IPS DF 6.9 (cell line): ENCODE data around the gene TRIM14.
"Not testable (repeated sequence)": the region's sequence is repeated elsewhere in the genome, so short reads cannot be mapped to it uniquely, and the experiment has no call there.

Experiments used
- DNase-seq: peaks from one replicate; pipeline ENCODE4 v3.0.0-alpha.2; 2013; ENCODE audit warnings: low read depth, low spot score
- H3K27ac ChIP-seq: one replicate; pipeline ENCODE4 v1.5.1; 2013; ENCODE audit warnings: low read length, control low read depth
- H3K27me3 ChIP-seq: 2 replicates; pipeline ENCODE4 v1.6.1; 2013; ENCODE audit warnings: mild to moderate bottlenecking, low read length; ENCODE audit not compliant: control insufficient read depth, insufficient read depth
- H3K36me3 ChIP-seq: 2 replicates; pipeline ENCODE4 v1.6.1; 2013; ENCODE audit warnings: low read length; ENCODE audit not compliant: control insufficient read depth, insufficient read depth
- H3K4me1 ChIP-seq: 2 replicates; pipeline ENCODE4 v1.6.1; 2013; ENCODE audit warnings: low read length; ENCODE audit not compliant: control insufficient read depth, insufficient read depth
- H3K4me3 ChIP-seq: 2 replicates; pipeline ENCODE4 v1.5.1; 2013; ENCODE audit warnings: mild to moderate bottlenecking, low read length
- H3K9me3 ChIP-seq: 2 replicates; pipeline ENCODE4 v1.6.1; 2013; ENCODE audit warnings: low read length, inconsistent platforms; ENCODE audit not compliant: control insufficient read depth, insufficient read depth
- WGBS: extraction: QIAGEN DNeasy Blood & Tissue Kit; methylation state at CpG from one replicate; pipeline ENCODE4 v1.1.7; 2013; ENCODE audit warnings: mixed read lengths, missing lambda C conversion rate; ENCODE audit not compliant: insufficient read length, insufficient coverage; 5-methylcytosine and 5-hydroxymethylcytosine counted together

The TRIM14 gene

DNA sequence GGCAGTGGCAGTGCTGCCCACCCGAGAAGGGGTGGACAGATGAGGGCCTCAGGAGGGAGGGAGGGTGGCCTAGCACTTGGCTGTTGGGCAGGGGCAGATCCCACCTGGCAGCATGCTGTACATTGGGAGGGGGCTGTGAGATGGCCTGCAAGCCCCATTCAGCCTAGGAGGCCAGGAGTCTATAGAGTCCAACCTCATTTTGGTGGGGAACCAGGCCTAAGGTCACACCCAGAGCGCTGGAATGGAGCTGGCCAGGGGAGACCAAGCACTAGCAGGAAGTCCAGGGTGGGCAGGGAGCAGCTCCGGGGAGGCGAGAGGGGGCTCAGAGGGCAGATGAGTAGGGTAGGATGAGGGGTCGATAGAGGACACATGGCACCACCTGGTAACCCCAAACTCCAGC lies 22.9 kb downstream of the TRIM14 start:
- Histone ChIP-seq H3K9me3 (no peaks in the 10 kb centered on the region), H3K27me3 (no peaks in the 10 kb centered on the region), H3K27ac (no peak overlapping the region), H3K4me3 (no peak overlapping the region), H3K36me3 (no peaks in the 10 kb centered on the region), H3K4me1 (peaks cover 1% of the 10 kb centered on the region; the same call in 1 of the 2 replicates)
- WGBS = no CpG with 5 or more reads among the region's 5 CpGs
- DNase-seq = no peak

GRCh38 chr9:98095401-98095800 lies 23.6 kb downstream of the TRIM14 start:
- H3K9me3 ChIP-seq = no peaks in the 10 kb centered on the region
- H3K27me3 ChIP-seq = no peaks in the 10 kb centered on the region
- H3K36me3 ChIP-seq = no peaks in the 10 kb centered on the region
- peaks cover 1% of the 10 kb centered on the region; the same call in 1 of the 2 replicates for H3K4me1 ChIP-seq
- no CpG with 5 or more reads among the region's 7 CpGs for WGBS
- DNase-seq = no peak
- H3K4me3 ChIP-seq = no peak overlapping the region
- no peak overlapping the region for H3K27ac ChIP-seq

GRCh38 chr9:98094851-98095250 lies 24.2 kb downstream of the TRIM14 start:
- no peak for DNase-seq
- no peaks in the 10 kb centered on the region for H3K9me3 ChIP-seq
- peaks cover 1% of the 10 kb centered on the region; the same call in 1 of the 2 replicates for H3K4me1 ChIP-seq
- no peaks in the 10 kb centered on the region for H3K27me3 ChIP-seq
- H3K27ac ChIP-seq = no peak overlapping the region
- H3K4me3 ChIP-seq = no peak overlapping the region
- no peaks in the 10 kb centered on the region for H3K36me3 ChIP-seq
- WGBS = no CpG with 5 or more reads among the region's 16 CpGs

- Histone ChIP-seq H3K27ac (no peak overlapping the region), H3K36me3 (no peaks in the 10 kb centered on the region), H3K4me3 (no peak overlapping the region), H3K9me3 (no peaks in the 10 kb centered on the region), H3K4me1 (peaks cover 1% of the 10 kb centered on the region; the same call in 1 of the 2 replicates), H3K27me3 (no peaks in the 10 kb centered on the region)
- WGBS = no CpG with 5 or more reads among the region's 4 CpGs
- no peak for DNase-seq
Observed at GRCh38 chr9:98094316-98094715, 24.7 kb downstream of the TRIM14 start.

DNA sequence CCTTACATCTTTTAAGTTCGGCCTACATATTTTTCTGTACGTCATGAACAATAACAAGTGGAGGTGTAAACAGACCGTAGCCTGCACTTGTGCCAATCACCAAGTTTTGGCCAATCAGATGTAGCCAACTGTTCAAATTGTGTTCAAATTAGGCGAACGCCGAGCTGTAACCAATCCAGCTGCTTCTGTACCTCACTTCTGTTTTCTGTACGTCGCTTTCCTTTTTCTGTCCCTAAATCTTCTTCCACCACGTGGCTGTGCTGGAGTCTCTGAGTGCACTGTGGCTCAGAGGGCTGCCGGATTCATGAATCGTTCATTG lies 26.4 kb downstream of the TRIM14 start:
- no CpG with 5 or more reads among the region's 11 CpGs for WGBS
- H3K4me3 ChIP-seq = no peak overlapping the region
- no peak for DNase-seq
- peaks cover 1% of the 10 kb centered on the region; the same call in 1 of the 2 replicates for H3K4me1 ChIP-seq
- H3K27me3 ChIP-seq = no peaks in the 10 kb centered on the region
- H3K27ac ChIP-seq = no peak overlapping the region
- no peaks in the 10 kb centered on the region for H3K36me3 ChIP-seq
- no peaks in the 10 kb centered on the region for H3K9me3 ChIP-seq

- no CpG with 5 or more reads among the region's 17 CpGs for WGBS
- H3K36me3 ChIP-seq = no peaks in the 10 kb centered on the region
- no peaks in the 10 kb centered on the region for H3K27me3 ChIP-seq
- H3K4me3 ChIP-seq = no peak overlapping the region
- no peak overlapping the region for H3K27ac ChIP-seq
- DNase-seq = no peak
- peaks cover 4% of the 10 kb centered on the region for H3K4me1 ChIP-seq
- no peaks in the 10 kb centered on the region for H3K9me3 ChIP-seq
Observed at GRCh38 chr9:98091735-98092612, 27.0 kb downstream of the TRIM14 start.

DNA sequence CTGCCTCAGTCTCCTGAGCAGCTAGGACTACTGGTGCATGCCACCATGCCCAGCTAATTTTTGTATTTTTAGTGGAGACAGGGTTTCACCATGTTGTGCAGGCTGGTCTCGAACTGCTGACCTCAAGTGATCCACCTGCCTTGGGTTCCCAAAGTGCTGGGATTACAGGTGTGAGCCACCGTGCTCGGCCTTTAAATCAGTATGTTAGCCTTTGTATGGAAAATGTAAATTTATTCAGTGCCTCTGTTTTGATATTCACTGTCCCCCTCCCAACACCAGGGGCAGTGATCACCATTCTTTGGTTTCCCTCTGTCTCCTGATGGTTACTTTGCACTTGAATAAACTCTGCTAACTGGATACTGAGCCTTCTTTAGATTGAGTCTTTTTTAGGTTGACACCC lies 28.3 kb downstream of the TRIM14 start:
- not testable (repeated sequence) for H3K4me3 ChIP-seq, H3K27ac ChIP-seq, DNase-seq, H3K27me3 ChIP-seq, H3K9me3 ChIP-seq, H3K36me3 ChIP-seq, H3K4me1 ChIP-seq
- no CpG with 5 or more reads among the region's 3 CpGs for WGBS

GRCh38 chr9:98087420-98088354 lies 31.3 kb downstream of the TRIM14 start:
- Histone ChIP-seq H3K9me3 (no peaks in the 10 kb centered on the region), H3K27ac (no peak overlapping the region), H3K36me3 (0 out of 2 replicates have a peak, but pooled peaks cover 4% of the 10 kb centered on the region), H3K4me3 (peak overlapping the region; percentile 34; the same call in 1 of the 2 replicates), H3K4me1 (peaks cover 5% of the 10 kb centered on the region), H3K27me3 (no peaks in the 10 kb centered on the region)
- WGBS = no CpG with 5 or more reads among the region's 92 CpGs
- no peak for DNase-seq

DNA sequence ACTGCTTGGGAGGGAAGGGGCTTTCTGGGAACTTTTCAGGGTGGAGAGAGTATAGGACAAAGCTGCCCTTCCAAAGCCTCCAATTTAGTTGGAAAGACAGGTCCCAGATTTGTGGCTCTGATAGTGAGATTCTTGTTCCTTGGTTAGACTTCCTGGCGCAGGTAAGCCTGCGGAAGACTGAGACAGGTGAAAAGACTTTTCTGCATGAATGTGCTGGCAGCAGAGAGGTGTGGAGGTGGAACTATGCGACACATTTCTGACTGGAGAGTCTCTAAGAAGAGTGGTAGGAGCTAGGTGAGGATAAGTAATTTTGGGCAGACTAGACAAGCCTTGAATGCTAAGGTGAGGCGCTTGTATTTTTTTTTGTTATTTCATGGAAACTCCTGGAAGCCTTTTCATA lies 32.6 kb downstream of the TRIM14 start:
- H3K4me1 ChIP-seq = peaks cover 4% of the 10 kb centered on the region
- H3K4me3 ChIP-seq = no peak overlapping the region
- no peaks in the 10 kb centered on the region for H3K27me3 ChIP-seq
- H3K27ac ChIP-seq = no peak overlapping the region
- DNase-seq = no peak
- no CpG with 5 or more reads among the region's 4 CpGs for WGBS
- no peaks in the 10 kb centered on the region for H3K9me3 ChIP-seq
- H3K36me3 ChIP-seq = peaks cover 6% of the 10 kb centered on the region; the same call in 1 of the 2 replicates

DNA sequence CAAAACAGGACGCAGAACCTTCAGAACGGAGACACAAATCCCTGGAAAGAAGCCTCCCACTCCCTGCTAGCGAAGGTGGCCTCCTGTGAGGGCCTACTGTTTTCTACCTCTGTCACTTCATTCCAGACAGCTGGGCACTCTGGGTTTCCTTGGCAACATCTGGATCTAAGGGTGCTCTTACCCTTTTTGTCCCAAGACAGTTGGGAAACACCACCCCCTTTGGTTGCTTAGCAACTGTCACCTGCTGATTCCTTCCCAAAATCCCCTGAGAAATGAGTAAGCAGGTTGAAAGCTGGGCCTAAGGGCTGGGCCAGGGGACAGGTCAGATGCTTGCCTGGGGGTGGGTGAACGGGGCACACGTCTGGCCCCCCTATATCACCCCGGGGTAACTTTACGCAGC lies 33.1 kb downstream of the TRIM14 start:
- no CpG with 5 or more reads among the region's 7 CpGs for WGBS
- DNase-seq = no peak
- Histone ChIP-seq H3K27ac (no peak overlapping the region), H3K27me3 (no peaks in the 10 kb centered on the region), H3K4me1 (peaks cover 4% of the 10 kb centered on the region), H3K9me3 (no peaks in the 10 kb centered on the region), H3K36me3 (peaks cover 10% of the 10 kb centered on the region), H3K4me3 (no peak overlapping the region)
